Measurements from ENCODE around the gene RNF144B.
"Not testable (repeated sequence)": the region's sequence is repeated elsewhere in the genome, so short reads cannot be mapped to it uniquely, and the experiment has no call there.

RNF144B gene

DNA sequence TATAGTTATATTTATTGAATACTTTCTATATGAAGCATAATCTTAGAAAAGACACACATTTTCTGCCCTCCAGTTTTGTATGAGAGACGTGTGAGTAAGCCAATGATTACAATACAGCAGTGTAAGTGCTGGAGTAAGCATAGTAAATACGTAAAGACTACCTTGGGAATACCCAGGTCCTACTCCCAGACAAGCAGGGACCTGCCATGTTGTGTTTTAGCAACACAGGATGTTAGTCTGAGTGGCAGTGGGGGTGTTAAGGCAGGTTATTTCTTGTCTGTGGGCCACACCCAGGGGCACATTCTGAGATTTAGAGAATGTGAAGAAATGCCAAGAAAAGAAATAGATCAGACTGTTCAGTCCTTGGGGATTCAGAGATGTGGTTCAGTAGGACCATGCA lies 34.3 kb upstream of the RNF144B start:
- H3K9me3 ChIP-seq (ENCODE audit: control insufficient read depth, insufficient read depth, low read length) = no peaks in the 10 kb centered on the region
- H3K36me3 ChIP-seq (ENCODE audit: control insufficient read depth, insufficient read depth, low read length) = no peaks in the 10 kb centered on the region
- H3K27ac ChIP-seq (ENCODE audit: low read depth, low read length) = no peak overlapping the region
- no peaks in the 10 kb centered on the region for H3K27me3 ChIP-seq (ENCODE audit: control insufficient read depth, insufficient read depth, low read length)
- H3K4me1 ChIP-seq (ENCODE audit: control insufficient read depth, insufficient read depth, low read length) = no peaks in the 10 kb centered on the region
- H3K4me3 ChIP-seq (ENCODE audit: low read depth, low read length) = no peak overlapping the region
- no peak overlapping the region for H3K9ac ChIP-seq (ENCODE audit: low read depth, low read length)

DNA sequence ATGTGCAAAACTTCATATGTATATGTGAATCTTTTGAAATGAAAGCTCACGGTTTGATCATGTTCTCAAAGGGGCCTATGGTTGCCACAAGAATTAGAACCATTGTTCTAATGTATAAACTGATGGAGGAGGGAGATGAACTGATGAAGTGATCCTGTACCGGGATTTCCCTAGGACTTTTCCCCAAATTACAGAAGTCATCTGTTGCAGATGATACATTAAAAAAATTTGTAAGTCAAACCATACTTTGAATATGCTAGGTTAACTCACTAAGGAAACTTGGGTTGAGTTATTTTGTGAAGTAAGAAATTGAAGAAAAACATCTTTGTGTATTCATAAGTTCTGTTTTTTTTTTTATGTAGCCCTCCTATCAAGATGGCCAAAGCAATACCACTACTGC lies 33.9 kb upstream of the RNF144B start:
- Histone ChIP-seq H3K27ac (ENCODE audit: low read depth, low read length) (no peak overlapping the region), H3K36me3 (ENCODE audit: control insufficient read depth, insufficient read depth, low read length) (no peaks in the 10 kb centered on the region), H3K9ac (ENCODE audit: low read depth, low read length) (no peak overlapping the region), H3K4me1 (ENCODE audit: control insufficient read depth, insufficient read depth, low read length) (no peaks in the 10 kb centered on the region), H3K4me3 (ENCODE audit: low read depth, low read length) (no peak overlapping the region), H3K27me3 (ENCODE audit: control insufficient read depth, insufficient read depth, low read length) (no peaks in the 10 kb centered on the region), H3K9me3 (ENCODE audit: control insufficient read depth, insufficient read depth, low read length) (no peaks in the 10 kb centered on the region)

DNA sequence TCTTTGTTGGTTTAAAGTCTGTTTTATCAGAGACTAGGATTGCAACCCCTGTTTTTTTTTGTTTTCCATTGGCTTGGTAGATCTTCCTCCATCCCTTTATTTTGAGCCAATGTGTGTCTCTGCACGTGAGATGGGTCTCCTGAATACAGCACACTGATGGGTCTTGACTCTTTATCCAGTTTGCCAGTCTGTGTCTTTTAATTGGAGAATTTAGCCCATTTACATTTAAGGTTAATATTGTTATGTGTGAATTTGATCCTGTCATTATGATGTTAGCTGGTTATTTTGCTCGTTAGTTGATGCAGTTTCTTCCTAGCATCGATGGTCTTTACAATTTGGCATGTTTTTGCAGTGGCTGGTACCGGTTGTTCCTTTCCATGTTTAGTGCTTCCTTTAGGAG lies 29.6 kb upstream of the RNF144B start:
- not testable (repeated sequence) for H3K4me1 ChIP-seq (ENCODE audit: control insufficient read depth, insufficient read depth, low read length); H3K9ac ChIP-seq (ENCODE audit: low read depth, low read length); H3K36me3 ChIP-seq (ENCODE audit: control insufficient read depth, insufficient read depth, low read length)

DNA sequence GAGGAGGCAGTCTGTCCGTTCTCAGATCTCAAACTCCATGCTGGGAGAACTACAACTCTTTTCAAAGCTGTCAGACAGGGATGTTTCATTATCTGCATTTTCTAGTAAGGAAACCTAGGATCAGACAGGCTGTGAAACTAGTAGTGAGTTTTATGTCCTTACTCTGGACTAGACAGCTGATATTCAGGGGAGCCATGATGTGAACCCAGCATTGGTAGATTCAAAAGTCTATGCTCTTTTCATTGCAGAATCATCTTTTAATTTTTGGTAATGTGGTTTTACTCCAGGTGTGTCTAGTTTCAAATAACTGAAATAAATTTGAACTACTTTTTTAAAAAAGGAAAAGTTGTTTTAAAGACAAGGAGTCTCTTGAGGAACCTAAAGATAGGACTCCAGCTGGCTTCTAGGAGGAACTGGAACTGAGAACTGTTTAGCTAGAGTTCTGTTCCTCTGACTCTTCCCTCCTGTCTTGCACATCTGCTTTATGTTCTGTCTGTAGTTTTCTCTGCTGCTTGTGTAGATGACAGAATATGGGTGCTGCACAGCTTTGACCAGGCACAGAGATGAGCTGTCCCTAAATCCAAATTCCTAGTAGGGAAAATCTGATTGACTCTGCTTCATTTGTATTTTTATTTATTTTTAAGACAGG lies 27.8 kb upstream of the RNF144B start:
- Histone ChIP-seq H3K36me3 (ENCODE audit: control insufficient read depth, insufficient read depth, low read length) (no peaks in the 10 kb centered on the region), H3K27me3 (ENCODE audit: control insufficient read depth, insufficient read depth, low read length) (no peaks in the 10 kb centered on the region), H3K9ac (ENCODE audit: low read depth, low read length) (no peak overlapping the region), H3K27ac (ENCODE audit: low read depth, low read length) (no peak overlapping the region), H3K4me1 (ENCODE audit: control insufficient read depth, insufficient read depth, low read length) (no peaks in the 10 kb centered on the region), H3K4me3 (ENCODE audit: low read depth, low read length) (no peak overlapping the region), H3K9me3 (ENCODE audit: control insufficient read depth, insufficient read depth, low read length) (no peaks in the 10 kb centered on the region)

More for the DNA sequence above, 29.6 kb upstream of the RNF144B start:
- not testable (repeated sequence) for H3K9me3 ChIP-seq (ENCODE audit: control insufficient read depth, insufficient read depth, low read length); H3K27ac ChIP-seq (ENCODE audit: low read depth, low read length); H3K27me3 ChIP-seq (ENCODE audit: control insufficient read depth, insufficient read depth, low read length); H3K4me3 ChIP-seq (ENCODE audit: low read depth, low read length)

DNA sequence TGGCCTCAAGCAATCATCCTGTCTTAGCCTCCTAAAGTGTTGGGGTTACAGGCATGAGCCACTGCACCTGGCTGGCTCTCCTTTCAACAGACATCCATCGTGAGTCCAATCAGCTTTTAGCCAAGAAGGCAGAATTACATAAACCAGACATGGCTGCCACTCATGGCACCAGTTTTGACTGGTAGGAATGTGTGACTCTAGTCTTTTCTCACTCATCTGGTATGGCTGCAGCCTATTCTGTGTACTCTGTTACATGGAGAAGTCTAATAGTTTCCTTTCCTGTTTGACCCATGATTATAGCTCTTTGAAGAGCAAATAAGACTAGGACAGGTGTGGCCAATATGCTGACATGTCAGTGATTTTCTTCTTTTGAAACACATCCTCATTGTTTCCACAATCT lies 27.0 kb upstream of the RNF144B start:
- no peaks in the 10 kb centered on the region for H3K4me1 ChIP-seq (ENCODE audit: control insufficient read depth, insufficient read depth, low read length)
- no peaks in the 10 kb centered on the region for H3K36me3 ChIP-seq (ENCODE audit: control insufficient read depth, insufficient read depth, low read length)
- no peaks in the 10 kb centered on the region for H3K9me3 ChIP-seq (ENCODE audit: control insufficient read depth, insufficient read depth, low read length)
- no peaks in the 10 kb centered on the region for H3K27me3 ChIP-seq (ENCODE audit: control insufficient read depth, insufficient read depth, low read length)
- no peak overlapping the region for H3K9ac ChIP-seq (ENCODE audit: low read depth, low read length)
- H3K4me3 ChIP-seq (ENCODE audit: low read depth, low read length) = no peak overlapping the region
- no peak overlapping the region for H3K27ac ChIP-seq (ENCODE audit: low read depth, low read length)

DNA sequence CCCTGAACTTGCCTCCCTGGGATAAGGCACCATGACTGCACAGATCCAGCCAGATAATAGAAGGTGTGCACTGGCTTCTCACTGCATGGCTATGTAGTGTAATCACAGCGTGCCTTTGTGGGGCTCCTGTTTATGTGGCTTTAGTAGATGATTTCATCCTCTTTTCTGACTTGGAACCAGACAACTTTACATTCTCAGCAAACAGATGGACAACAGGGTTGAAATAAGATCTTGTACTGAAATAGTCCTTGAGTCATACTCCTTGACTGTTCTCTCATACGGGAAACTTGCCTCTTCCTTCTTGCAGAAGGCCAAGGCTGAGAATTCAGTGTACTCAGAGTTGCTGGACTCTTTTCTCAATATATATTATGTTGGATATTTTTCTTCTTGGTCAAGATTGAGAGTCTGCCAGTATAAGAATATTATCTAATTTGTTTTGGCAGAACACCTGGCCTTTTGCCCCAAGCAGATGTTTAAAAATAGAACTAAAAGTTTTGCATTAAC lies 25.0 kb upstream of the RNF144B start:
- Histone ChIP-seq H3K9ac (ENCODE audit: low read depth, low read length) (no peak overlapping the region), H3K36me3 (ENCODE audit: control insufficient read depth, insufficient read depth, low read length) (no peaks in the 10 kb centered on the region), H3K4me1 (ENCODE audit: control insufficient read depth, insufficient read depth, low read length) (no peaks in the 10 kb centered on the region), H3K27me3 (ENCODE audit: control insufficient read depth, insufficient read depth, low read length) (no peaks in the 10 kb centered on the region), H3K4me3 (ENCODE audit: low read depth, low read length) (no peak overlapping the region), H3K27ac (ENCODE audit: low read depth, low read length) (no peak overlapping the region), H3K9me3 (ENCODE audit: control insufficient read depth, insufficient read depth, low read length) (no peaks in the 10 kb centered on the region)

DNA sequence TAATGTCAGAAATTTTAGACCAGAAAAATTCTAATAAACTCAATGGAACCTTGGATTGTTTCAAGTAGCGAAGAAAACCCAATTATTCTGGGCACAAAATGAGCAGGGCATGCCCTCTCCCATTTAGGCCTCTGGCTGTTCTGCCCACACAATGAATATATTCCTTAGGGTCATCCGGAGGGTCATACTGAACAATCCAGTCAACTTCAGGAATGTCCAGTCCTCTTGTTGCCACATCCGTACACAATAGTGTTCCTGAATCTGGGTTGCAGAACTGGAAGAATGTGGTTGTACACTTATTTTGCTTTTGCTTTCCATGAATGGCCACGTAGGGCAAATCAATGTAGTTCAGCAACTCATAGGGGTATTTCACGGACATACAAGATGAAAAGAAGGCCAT lies 23.4 kb upstream of the RNF144B start:
- no peaks in the 10 kb centered on the region for H3K4me1 ChIP-seq (ENCODE audit: control insufficient read depth, insufficient read depth, low read length)
- H3K36me3 ChIP-seq (ENCODE audit: control insufficient read depth, insufficient read depth, low read length) = no peaks in the 10 kb centered on the region
- no peaks in the 10 kb centered on the region for H3K27me3 ChIP-seq (ENCODE audit: control insufficient read depth, insufficient read depth, low read length)
- no peak overlapping the region for H3K9ac ChIP-seq (ENCODE audit: low read depth, low read length)
- H3K9me3 ChIP-seq (ENCODE audit: control insufficient read depth, insufficient read depth, low read length) = no peaks in the 10 kb centered on the region
- H3K27ac ChIP-seq (ENCODE audit: low read depth, low read length) = no peak overlapping the region
- H3K4me3 ChIP-seq (ENCODE audit: low read depth, low read length) = no peak overlapping the region

DNA sequence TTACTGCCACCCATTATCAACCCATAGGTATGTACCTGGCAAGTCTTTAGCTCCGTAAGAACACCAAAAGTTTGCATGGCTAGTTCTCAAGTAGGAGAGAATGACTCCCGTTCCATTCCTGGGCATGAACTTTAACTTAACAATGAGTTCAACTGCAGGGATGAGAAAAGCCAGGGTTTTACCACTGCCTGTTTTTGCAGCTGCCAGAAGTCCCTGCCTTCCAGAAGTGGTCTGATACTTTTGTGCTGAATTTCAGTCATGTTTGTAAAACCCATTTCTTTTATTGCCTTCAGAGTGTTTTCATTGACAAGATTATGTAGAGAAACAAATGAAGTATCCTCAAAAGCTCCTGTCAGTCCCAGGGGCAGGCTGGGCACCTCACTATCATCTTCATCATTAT lies 22.6 kb upstream of the RNF144B start:
- not testable (repeated sequence) for H3K4me3 ChIP-seq (ENCODE audit: low read depth, low read length); H3K27ac ChIP-seq (ENCODE audit: low read depth, low read length); H3K9me3 ChIP-seq (ENCODE audit: control insufficient read depth, insufficient read depth, low read length); H3K27me3 ChIP-seq (ENCODE audit: control insufficient read depth, insufficient read depth, low read length); H3K9ac ChIP-seq (ENCODE audit: low read depth, low read length); H3K4me1 ChIP-seq (ENCODE audit: control insufficient read depth, insufficient read depth, low read length); H3K36me3 ChIP-seq (ENCODE audit: control insufficient read depth, insufficient read depth, low read length)

DNA sequence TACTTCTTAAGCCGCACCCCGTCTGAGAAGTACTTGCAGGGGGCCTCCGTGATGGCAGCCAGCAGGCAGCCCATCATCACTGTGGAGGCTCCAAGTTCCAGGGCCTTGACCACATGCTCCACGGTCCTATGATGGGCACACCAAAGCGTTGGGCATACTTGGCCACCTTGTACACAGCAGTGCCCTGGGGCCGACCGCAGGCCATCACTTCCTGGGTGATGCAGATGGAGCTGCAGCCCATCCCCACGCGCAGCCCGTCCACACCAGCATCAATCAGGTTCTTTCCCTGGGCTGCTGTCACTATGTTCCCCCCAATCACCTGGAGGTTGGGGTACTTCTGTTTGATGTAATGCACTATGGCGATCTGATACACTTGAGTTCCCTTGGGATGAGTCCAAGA lies 19.8 kb upstream of the RNF144B start:
- no peaks in the 10 kb centered on the region for H3K4me1 ChIP-seq (ENCODE audit: control insufficient read depth, insufficient read depth, low read length)
- H3K4me3 ChIP-seq (ENCODE audit: low read depth, low read length) = no peak overlapping the region
- no peaks in the 10 kb centered on the region for H3K27me3 ChIP-seq (ENCODE audit: control insufficient read depth, insufficient read depth, low read length)
- H3K9ac ChIP-seq (ENCODE audit: low read depth, low read length) = no peak overlapping the region
- H3K27ac ChIP-seq (ENCODE audit: low read depth, low read length) = no peak overlapping the region
- no peaks in the 10 kb centered on the region for H3K9me3 ChIP-seq (ENCODE audit: control insufficient read depth, insufficient read depth, low read length)
- H3K36me3 ChIP-seq (ENCODE audit: control insufficient read depth, insufficient read depth, low read length) = no peaks in the 10 kb centered on the region

DNA sequence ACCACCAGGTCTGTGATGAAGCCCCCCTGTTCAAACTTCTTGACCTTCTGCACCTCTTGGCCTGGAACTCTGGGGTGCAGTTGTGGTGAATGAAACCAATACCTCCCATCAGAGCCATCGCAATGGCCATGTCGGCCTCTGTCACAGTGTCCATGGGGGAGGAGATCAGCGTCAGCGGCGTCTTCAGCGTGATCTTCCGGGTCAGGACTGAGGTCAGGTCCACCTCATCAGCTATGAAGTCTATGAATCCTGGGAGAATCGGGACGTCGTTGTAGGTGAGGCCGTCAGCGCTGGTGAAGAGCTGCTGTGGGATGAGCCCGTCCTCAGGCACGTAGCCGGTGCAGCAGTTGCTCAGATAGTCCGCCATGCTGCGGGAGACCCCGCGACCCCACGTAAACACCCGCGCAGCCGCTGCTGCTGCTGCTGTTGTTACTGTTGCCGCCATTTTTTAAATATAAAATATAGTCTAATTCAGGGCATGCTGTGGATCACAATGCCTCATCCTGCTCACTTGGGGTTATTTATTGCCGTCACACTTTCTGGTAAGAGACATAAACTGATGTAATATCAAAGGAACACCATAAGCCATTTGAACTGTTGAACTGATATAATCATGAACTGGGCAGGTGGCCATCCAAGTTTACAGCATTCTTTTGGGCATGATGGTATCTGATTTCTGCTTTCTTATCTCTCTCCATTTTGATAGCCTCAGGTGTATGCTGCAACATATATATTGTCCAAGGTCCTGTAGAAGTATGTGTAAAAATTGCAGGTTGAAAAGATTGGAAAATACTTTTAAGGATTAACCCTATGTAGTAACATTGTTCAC lies 18.7 kb upstream of the RNF144B start:
- Histone ChIP-seq H3K4me1 (ENCODE audit: control insufficient read depth, insufficient read depth, low read length) (no peaks in the 10 kb centered on the region), H3K27me3 (ENCODE audit: control insufficient read depth, insufficient read depth, low read length) (no peaks in the 10 kb centered on the region), H3K36me3 (ENCODE audit: control insufficient read depth, insufficient read depth, low read length) (no peaks in the 10 kb centered on the region), H3K4me3 (ENCODE audit: low read depth, low read length) (no peak overlapping the region), H3K9ac (ENCODE audit: low read depth, low read length) (no peak overlapping the region), H3K27ac (ENCODE audit: low read depth, low read length) (no peak overlapping the region), H3K9me3 (ENCODE audit: control insufficient read depth, insufficient read depth, low read length) (no peaks in the 10 kb centered on the region)

DNA sequence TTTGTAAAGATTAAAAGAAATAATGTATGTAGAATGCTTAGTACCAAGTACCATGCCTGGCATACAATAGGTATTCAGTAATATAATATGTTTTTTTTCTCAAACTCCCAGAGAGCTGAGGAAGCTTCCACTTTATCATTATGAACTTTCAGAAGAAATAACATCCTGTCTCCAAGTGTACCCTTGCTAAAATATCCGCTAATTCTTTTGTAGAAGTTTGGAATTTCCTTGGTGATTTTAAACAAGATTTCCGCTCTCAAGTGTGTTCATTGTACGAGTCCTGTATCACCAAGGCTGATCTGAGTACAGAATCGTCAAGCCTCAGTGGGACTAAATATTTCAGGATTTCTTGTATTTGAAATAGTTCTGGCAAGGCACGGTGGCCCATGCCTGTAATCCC lies 16.1 kb upstream of the RNF144B start:
- Histone ChIP-seq H3K9ac (ENCODE audit: low read depth, low read length) (no peak overlapping the region), H3K9me3 (ENCODE audit: control insufficient read depth, insufficient read depth, low read length) (no peaks in the 10 kb centered on the region), H3K36me3 (ENCODE audit: control insufficient read depth, insufficient read depth, low read length) (no peaks in the 10 kb centered on the region), H3K27me3 (ENCODE audit: control insufficient read depth, insufficient read depth, low read length) (no peaks in the 10 kb centered on the region), H3K4me3 (ENCODE audit: low read depth, low read length) (no peak overlapping the region), H3K4me1 (ENCODE audit: control insufficient read depth, insufficient read depth, low read length) (no peaks in the 10 kb centered on the region), H3K27ac (ENCODE audit: low read depth, low read length) (no peak overlapping the region)
